OCI-M1 (cell line): ENCODE results near the gene TDRD6.
"Not testable (repeated sequence)": the region's sequence is repeated elsewhere in the genome, so short reads cannot be mapped to it uniquely, and the experiment has no call there.

Experiments used
- DNase-seq: peaks from one replicate; lab custom pipeline; 2025; lab: John Stamatoyannopoulos, UW

The TDRD6 gene, protein sequence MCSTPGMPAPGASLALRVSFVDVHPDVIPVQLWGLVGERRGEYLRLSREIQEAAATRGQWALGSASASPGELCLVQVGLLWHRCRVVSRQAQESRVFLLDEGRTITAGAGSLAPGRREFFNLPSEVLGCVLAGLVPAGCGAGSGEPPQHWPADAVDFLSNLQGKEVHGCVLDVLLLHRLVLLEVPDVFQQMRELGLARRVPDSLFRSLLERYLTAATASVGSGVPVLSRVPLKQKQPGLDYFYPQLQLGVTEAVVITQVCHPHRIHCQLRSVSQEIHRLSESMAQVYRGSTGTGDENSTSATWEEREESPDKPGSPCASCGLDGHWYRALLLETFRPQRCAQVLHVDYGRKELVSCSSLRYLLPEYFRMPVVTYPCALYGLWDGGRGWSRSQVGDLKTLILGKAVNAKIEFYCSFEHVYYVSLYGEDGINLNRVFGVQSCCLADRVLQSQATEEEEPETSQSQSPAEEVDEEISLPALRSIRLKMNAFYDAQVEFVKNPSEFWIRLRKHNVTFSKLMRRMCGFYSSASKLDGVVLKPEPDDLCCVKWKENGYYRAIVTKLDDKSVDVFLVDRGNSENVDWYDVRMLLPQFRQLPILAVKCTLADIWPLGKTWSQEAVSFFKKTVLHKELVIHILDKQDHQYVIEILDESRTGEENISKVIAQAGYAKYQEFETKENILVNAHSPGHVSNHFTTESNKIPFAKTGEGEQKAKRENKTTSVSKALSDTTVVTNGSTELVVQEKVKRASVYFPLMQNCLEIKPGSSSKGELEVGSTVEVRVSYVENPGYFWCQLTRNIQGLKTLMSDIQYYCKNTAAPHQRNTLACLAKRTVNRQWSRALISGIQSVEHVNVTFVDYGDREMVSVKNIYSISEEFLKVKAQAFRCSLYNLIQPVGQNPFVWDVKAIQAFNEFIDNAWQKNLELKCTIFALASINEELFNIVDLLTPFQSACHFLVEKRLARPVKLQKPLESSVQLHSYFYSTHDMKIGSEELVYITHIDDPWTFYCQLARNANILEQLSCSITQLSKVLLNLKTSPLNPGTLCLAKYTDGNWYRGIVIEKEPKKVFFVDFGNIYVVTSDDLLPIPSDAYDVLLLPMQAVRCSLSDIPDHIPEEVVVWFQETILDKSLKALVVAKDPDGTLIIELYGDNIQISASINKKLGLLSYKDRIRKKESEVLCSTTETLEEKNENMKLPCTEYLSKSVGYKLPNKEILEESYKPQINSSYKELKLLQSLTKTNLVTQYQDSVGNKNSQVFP (N-terminal part only)

DNA sequence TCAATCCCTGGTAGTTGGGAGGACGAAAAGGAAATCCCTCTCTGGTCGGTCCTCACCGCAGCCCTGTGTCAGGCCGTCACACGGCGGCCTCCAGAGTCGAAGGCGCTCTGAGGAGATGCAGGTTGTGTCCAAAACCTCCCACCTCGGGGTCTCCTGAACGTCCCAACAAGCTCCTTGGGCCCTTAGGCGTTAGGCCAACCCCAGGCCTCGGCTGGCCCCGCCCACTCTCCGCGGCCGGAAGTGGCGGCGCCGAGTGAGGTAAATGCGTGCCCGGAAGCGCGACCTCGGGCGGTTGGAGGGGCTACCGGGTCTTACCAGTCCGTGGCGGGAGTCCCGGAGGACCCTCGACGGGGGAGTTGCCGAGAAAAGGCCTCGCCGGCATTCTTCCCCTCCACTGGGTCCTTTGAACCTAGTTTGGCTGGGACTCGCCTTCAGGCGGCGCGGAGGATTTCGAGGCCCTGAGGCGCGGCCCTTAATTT, at the start of gene TDRD6:
Gene TDRD6 (plus strand): TSS at position 267 of the 479 bp plus-strand sequence. CDS start 244 bp downstream, outside the sequence.
- DNase-seq, result no peak

DNA sequence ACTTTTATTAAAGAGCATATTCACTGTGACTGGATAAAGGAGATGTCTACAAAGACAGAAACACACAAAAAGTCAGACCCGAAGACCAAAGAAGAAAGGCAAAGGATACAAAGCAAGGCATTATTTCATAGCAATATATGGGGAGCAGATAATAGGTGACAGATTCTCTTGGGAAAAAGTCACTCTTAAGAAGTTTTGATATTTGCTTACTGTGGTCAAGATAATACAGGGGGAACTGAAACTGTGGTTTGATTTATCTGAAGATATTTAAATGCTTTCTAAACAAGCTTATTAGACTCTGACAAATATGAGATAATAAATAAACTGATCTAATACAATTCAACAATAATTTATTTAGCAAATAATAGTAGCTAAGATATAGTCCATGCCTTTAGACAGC, 49.8 kb upstream of the TDRD6 start:
- DNase-seq, result no peak

DNA sequence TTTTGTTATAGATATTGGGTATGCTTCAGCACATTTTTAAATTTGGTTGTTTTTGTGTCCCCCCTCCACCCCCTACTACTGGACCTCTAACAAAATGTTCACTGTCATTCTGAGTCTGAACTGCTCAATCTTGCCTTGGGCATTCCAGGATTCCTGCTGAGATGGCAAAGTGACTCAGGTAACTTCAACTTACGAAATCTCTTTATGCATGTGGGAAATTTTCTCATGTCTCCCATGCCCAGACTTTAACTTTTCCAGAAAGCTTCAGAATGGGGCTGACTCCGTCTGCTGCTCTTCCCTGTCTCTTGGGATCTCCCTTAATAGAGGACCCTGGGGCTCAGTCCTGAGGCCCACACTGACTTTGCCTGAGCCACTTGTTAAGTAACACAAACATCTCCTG, 49.0 kb upstream of the TDRD6 start:
- DNase-seq, result no peak

DNA sequence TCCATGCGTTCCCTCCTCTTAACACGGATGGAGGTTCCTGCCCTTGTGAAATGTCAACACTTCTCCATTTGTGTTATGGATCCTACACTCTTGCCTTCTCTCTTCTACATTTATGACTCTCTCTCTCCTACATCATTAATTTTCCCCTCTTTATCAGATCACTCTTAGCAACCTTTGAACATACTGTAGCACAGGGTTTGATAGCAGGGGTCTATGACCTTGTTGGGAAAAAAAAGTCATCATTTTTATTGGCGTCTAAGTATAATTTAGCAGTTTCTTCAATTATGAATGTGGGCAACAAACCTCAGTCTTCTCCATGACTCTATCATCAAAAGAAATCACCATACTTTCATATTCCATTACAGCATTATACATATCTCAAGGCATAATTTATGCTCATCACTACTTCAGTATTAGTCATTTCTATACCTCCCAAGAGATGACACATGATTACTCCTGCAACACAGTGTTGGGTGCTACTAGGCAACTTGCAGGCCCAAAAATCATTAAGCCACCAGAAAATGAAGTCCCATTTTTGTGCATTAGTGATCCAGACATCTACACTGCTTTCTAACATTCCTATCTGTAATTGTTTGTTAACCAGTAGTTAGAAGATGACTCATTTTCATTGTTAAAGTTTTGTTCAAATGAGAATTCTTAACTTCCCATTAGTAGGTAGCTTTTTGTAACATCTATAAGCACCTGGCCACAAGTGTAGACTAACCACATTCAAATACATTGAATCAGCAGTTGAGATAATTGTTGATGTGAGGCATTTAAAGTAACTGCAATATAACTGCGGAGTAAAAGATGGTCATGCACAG, 44.5 kb upstream of the TDRD6 start:
- no peak for DNase-seq

DNA sequence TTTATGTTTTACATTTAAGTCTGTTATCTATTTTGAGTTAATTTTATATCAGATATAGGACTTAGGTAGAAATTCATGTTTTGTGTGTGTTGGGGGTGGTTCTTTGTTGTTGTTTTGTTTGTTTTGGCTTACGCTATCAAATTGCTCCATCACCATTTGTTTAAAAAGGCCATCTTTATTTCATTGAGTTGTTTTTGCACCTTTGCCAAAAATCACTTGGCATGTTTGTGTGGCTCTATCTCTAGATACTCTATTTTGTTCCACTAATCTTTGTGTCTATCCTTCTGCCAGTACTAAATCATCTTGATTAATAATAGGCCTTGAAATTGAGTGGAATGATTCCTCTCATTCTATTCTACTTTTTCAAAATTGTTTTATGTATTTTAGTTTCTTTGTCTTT, 42.4 kb upstream of the TDRD6 start:
- no peak for DNase-seq

DNA sequence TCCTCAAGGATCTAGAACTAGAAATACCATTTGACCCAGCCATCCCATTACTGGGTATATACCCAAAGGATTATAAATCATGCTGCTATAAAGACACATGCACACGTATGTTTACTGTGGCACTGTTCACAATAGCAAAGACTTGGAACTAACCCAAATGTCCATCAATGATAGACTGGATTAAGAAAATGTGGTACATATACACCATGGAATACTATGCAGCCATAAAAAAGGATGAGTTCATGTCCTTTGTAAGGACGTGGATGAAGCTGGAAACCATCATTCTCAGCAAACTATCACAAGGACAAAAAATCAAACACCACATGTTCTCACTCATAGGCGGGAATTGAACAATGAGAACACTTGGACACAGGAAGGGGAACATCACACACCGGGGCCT, 39.6 kb upstream of the TDRD6 start:
- not testable (repeated sequence) for DNase-seq

DNA sequence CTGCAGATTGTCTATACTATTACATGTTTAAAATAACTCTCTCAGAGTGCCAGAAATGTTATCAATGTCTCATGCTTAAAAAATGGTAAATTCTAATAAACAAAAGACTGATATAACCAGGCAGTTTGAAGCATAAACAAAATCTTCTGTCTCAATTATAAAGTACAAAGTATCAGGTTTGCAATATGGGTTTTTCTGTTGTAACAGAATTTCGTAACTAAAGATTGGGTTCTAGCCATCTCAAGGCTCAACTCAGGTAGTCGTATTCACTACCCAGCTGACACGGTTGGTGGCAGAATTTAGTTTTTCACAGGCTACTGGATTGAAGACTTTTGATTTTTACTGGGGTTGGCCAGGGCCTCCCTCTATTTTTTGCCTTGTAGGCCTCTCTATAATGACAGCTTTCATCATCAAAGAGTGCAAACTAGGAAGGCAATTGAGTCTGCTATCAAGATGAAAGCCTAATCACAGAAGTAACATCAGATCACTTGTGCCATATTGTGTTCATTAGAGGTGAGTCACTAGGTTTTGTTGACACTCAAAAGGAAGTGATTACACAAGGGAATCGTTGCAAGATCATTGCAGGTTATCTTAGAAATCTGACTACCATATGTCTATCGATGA, 38.7 kb upstream of the TDRD6 start:
- no peak for DNase-seq

DNA sequence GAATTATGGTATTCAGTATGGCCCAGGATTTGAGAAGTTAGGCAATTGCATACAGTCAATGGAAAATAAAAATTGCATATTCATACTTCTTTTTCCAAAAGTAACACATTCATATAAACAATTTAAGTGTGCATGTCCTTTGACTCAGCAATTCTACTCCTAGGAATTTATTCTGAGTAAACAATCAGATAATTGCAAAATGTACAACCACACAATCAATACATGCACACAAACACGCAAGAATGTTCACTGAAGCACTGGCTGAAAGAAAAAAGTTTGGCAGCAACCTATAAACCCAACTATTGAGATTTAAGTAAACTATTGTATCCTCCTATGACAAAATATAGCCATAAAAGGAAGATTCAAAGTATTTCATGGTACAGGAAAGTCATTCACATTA, 36.7 kb upstream of the TDRD6 start:
- no peak for DNase-seq

DNA sequence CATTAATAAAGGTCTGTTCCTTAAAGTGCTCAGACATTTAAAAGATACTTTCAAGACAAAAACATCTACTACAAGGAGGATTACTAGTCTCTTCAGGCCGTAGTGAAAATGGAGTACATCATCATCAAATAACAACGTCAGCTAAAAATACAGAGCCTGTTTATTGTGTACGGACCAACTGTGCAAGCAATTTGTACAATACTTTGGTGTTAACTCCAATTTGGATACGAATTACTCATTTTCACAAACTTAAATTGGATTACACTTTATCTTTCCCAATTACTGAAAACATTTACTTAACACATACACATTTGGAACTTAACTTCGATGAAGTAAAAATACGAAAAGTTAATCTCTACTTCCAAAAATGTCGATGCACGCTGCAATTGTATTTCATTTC, 35.9 kb upstream of the TDRD6 start:
- no peak for DNase-seq

DNA sequence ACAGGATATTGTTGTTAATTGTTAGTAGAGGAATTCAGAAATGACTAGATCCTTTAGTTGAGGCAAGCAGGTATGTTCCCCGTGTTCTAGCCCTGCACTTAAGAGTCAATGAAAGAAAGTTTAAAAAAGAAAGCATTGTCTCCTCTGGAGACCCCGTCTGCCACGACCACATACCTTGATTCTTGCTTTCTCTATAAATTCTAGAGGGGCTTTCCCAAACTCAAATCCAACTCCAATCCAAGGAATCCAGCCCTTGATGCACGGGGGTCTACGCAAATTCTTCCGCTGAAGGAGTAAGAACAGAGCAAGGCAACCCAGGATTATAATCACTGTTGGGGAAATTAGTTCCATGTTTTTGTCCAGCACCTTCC, 35.5 kb upstream of the TDRD6 start:
- no peak for DNase-seq

DNA sequence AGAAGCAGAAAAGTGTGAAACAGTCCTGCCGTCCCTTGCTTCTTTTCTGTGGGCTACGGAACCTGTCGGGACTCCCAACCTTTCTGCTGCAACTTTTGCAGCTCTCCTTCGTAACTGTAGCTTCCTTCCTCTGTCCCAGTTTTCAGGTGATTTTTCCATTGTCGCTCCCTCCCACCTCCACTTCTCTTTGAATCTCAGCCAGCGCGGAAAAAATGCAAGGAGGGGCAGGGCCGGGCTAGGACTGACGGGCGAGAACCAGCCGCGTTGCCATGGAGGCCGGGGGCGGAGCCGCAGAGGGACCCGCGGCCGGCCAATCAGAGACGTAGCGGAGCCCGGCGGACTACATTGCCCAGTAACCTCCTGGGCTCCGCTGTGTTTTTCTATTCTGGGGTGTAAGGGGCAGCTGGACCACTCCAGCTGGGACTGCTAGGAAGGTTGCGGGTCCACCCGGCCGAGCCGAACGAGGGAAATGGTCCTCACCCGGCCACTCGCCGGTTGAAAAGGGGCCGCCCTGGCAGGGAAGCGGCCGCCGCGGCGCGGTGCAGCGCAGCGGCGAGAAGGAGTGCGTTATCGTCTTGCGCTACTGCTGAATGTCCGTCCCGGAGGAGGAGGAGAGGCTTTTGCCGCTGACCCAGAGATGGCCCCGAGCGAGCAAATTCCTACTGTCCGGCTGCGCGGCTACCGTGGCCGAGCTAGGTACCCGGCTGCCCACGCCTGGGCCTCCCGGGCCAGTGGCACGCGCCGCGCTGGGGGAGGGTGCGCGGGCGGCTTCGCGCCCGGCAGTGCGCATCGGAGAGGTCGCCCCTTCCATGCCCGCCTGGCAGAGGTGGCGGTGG, 34.9 kb upstream of the TDRD6 start, which contains the start of the genes CYP39A1 and SLC25A27:
Gene CYP39A1 (minus strand): TSS at position 216 of the 836 bp plus-strand sequence. CDS start 236 bp downstream, outside the sequence.
Gene SLC25A27 (plus strand): TSS at position 373 of the 836 bp plus-strand sequence. CDS start 218 bp downstream, at position 591.
- peak; percentile 91 for DNase-seq

DNA sequence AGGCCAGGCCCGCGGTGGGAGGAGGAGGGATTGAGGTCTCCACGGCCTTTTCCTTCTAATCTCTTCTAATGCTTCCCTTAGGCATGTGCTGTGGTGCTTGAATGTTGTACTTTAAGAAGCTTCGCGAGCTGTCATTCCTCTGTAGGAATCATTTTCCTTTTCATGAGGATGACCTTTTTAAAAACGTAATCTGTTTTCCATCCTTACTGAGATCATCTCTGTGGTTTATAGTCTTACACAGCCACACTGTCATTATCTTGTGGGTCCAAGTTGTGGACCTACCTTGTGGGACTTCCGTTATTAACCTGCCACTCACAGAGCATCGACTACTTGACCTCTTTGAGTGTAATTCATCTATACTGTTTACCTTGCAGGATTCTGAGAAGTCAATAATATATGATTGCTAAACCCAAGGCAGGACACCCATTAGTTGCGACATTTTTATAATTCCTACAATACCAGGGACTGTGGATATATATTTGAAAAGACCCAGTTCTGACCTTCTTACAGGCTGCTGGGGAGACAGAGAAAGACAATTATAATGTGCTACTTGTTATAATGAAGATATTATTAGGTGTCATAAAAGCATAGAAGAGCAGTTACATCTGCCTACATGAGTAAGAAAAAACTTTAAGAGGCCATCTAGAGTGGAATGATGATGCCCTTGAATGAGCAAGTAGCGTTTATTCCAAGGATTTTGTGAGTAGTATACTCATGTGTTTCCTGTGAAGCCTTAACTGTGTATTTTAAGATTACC, 34.1 kb upstream of the TDRD6 start:
- peak; percentile 22 for DNase-seq

DNA sequence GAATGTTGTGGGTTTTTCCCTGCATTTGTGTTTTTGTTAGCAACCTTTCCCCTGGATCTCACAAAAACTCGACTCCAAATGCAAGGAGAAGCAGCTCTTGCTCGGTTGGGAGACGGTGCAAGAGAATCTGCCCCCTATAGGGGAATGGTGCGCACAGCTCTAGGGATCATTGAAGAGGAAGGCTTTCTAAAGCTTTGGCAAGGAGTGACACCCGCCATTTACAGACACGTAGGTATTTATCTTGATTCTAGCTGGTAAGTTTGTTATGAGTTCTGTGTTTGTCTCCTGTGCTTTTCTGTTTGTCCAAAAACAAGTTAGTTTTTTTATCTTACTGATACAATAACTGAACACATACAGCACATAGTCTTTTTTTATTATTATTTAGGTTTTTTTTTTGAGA, 31.9 kb upstream of the TDRD6 start:
- DNase-seq, result peak; percentile 74

DNA sequence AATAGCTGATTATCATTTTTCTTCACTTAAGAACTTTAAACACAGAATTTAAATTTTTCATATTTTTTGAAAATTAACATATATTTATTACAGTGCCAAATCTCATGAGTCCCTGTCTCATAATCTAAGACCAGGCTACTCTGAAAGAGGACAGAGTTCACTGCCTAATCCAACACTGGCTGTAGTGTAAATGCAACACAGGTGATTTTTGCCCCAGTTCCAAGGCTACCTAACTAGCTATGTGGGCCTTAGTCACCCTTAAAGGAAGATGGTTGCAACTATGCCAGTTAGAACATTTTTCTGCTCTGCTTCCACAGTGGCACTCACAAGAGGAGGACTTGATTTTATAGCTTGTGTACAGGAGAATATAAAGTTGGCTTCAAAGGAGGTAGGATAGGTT, 30.0 kb upstream of the TDRD6 start:
- DNase-seq, result no peak

DNA sequence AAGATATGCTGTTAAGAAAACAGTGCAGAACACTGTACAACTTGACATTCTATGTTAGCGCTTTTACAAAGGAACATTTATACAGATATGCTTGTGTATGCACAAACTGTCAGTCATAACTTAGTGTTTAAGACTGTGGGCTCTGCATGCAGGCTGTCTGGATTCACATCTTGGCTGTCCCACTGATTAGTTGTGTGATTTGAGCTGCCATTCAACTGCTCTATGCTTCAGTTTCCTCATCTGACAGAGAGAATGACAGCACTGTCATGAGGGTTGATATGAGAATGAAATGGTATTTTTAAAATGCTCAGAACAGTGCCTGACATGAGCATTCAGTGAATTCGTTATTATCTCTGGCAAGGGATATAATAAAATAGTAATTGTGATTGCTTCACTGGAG, 26.2 kb upstream of the TDRD6 start:
- no peak for DNase-seq

DNA sequence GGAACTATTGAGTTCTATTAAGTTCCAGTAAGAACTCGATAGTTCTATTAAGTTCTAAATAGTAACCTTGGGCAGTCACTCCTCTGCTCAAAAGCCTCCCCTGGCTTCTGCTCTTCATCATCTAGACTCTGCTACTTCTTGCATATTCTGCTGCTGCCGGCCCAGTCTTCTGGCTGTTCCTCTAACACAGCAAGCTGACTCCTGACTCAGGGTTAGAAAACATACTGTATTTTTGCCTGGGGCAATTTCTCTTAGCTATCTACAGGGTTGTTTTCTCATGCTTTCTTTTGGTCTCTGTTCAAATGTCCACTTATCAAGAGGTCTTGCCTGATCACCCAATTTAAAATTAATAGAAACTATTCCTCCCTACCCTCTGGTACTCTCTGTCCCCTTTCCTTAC, 20.3 kb upstream of the TDRD6 start:
- no peak for DNase-seq

DNA sequence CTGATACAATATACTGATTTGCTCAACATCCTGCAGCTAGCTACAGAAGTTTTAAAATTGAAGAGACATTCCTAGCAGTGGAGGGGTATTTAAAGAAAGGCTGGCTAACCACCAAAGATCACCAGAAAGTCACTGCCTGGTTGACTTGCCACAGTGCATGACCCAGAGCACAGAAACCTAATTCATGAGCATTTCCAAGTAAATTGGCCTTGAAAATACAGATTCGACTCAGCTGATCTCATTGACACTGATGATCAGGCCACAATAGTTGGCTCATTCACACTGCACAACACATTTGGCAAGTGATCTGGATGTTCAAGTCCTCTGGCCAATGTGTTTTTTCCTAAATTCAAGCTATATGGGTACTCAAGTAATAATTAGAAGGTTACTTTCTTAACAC, 13.3 kb upstream of the TDRD6 start:
- no peak for DNase-seq

DNA sequence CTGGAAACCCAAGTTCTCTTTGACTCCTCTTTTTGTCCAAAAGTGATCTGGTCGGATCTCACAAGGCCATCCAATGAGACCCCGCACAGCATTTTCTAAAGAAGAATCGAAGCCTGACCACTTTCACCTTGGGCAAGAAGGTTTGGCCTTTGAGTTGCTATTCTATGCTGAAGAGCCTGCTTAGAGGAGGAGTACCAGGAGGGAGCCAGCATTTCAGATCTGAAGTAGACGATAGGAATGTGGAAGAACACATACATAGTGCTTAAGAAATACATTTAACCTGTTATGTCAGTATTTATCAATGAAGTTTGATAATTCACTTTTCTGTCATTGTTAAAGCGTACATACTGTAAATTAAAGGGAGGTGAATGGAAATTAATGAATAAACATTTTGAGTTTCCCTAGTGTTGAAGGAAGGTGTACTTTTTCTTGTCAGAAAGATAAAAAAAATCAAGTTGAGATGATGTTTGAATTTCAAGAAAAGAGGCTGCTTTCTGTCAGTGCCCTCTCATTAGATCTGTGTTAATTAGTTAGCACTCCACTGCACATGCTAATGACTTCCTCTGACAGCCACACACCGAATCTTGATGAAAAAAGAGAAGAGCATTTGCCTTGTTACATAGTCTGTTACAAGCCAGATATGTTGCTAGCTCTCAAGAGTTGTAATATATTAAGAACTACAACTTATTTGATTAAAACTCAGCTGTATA, 10.9 kb upstream of the TDRD6 start:
- DNase-seq, result no peak
